ENCODE measurements around the gene TTC3. TPM values are rescaled to one million over a fixed set of nuclear protein-coding genes. Genes with fewer than 3 reads are reported as not detected.

The TTC3 gene, protein sequence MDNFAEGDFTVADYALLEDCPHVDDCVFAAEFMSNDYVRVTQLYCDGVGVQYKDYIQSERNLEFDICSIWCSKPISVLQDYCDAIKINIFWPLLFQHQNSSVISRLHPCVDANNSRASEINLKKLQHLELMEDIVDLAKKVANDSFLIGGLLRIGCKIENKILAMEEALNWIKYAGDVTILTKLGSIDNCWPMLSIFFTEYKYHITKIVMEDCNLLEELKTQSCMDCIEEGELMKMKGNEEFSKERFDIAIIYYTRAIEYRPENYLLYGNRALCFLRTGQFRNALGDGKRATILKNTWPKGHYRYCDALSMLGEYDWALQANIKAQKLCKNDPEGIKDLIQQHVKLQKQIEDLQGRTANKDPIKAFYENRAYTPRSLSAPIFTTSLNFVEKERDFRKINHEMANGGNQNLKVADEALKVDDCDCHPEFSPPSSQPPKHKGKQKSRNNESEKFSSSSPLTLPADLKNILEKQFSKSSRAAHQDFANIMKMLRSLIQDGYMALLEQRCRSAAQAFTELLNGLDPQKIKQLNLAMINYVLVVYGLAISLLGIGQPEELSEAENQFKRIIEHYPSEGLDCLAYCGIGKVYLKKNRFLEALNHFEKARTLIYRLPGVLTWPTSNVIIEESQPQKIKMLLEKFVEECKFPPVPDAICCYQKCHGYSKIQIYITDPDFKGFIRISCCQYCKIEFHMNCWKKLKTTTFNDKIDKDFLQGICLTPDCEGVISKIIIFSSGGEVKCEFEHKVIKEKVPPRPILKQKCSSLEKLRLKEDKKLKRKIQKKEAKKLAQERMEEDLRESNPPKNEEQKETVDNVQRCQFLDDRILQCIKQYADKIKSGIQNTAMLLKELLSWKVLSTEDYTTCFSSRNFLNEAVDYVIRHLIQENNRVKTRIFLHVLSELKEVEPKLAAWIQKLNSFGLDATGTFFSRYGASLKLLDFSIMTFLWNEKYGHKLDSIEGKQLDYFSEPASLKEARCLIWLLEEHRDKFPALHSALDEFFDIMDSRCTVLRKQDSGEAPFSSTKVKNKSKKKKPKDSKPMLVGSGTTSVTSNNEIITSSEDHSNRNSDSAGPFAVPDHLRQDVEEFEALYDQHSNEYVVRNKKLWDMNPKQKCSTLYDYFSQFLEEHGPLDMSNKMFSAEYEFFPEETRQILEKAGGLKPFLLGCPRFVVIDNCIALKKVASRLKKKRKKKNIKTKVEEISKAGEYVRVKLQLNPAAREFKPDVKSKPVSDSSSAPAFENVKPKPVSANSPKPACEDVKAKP (N-terminal part only)
- total RNA-seq (2021) (77.6 and 84.9 TPM in 2 replicates), Bru-seq, nascent RNA (percentile 74 among the genes with signal in this experiment), BruChase-seq, experiment 1, labeled RNA remaining after a 2-hour chase (percentile 85 among the genes with signal in this experiment), BruChase-seq, experiment 2, labeled RNA remaining after a 6-hour chase (percentile 82 among the genes with signal in this experiment)
- long read RNA-seq, full-length matches to known transcripts, result 3 of 39 reads
- long read RNA-seq, partial matches to known transcripts, result 17 of 39 reads
- long read RNA-seq, other reads (novel, unspliced or antisense), result 19 of 39 reads

DNA sequence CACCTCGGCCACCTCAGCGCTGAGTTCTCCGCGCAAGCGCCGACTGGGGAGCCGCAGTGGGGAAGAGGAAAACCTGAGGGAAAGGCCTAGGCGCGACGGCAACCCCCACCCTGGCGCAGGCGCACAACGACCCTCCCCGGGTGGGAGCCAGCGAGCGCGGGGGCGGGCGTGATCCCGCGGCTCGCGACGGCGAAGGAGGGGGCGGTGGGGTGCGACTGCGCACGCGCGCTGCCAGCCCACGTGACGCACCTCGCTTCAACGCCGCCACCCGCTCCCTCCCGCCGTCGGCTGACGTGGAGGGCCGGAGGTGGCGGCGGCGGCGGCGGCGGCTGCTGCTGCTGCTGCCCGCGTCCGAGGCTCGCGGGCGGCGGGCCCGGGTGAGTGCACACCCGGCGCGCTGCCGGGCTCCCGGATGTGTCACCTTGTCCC is at the start of gene TTC3, which contains the start of gene PIGP:
TTC3 (plus strand) TSS at position 267 of the 429 bp plus-strand sequence. CDS start 14,004 bp downstream, outside the sequence.
PIGP (minus strand) TSS at position 84 of the 429 bp plus-strand sequence. CDS start 556 bp downstream, outside the sequence.
- peak within 1 kb of the TSS; percentile 84 for H3K27ac ChIP-seq
- no peaks in the 10 kb centered on the region for H3K27me3 ChIP-seq (ENCODE audit: insufficient read depth, low read depth)
- intact Hi-C loops (cut with micrococcal nuclease; ENCODE audit: unreplicated experiment), result loop anchor here (2.0 to 5.0 kb wide), 2 partner anchors 64 to 194 kb away; partner anchors contain the start of gene VPS26C
- DNase-seq, result peak; percentile 62 to 94
- peak within 1 kb of the TSS; percentile 93 for H2AFZ ChIP-seq
- no peaks in the 10 kb centered on the region for H3K9me3 ChIP-seq (ENCODE audit: insufficient read depth, low read depth)
- H4K20me1 ChIP-seq (ENCODE audit: insufficient read depth), result no peaks in the 10 kb centered on the region; the same call in 1 of the 2 replicates
- CTCF ChIA-PET, result no interaction called here
- 0 out of 2 replicates have a peak, but pooled peaks cover 3% of the 10 kb centered on the region for H3F3A ChIP-seq (ENCODE audit: insufficient read depth, low read depth)
- no peaks in the 10 kb centered on the region for H3K9me2 ChIP-seq (ENCODE audit: insufficient read depth)
- H3K36me3 ChIP-seq (ENCODE audit: low read depth), result no peaks in the 10 kb centered on the region
- peaks cover 64% of the 10 kb centered on the region for H3K79me2 ChIP-seq (ENCODE audit: low read depth)
- H3K4me2 ChIP-seq, result peak within 1 kb of the TSS; percentile 97
- POLR2A ChIA-PET (ENCODE audit: unreplicated experiment), result no interaction called here
- peaks cover 17% of the 10 kb centered on the region for H3K4me1 ChIP-seq (replicated peaks; ENCODE audit: insufficient read depth)
- peak within 1 kb of the TSS; percentile 88 for H3K4me3 ChIP-seq
- no peak for TF ChIP-seq EZH2 (IDR thresholded peaks at IDR 0.05; ENCODE audit: low read depth)
- TF ChIP-seq, protein P1, sequence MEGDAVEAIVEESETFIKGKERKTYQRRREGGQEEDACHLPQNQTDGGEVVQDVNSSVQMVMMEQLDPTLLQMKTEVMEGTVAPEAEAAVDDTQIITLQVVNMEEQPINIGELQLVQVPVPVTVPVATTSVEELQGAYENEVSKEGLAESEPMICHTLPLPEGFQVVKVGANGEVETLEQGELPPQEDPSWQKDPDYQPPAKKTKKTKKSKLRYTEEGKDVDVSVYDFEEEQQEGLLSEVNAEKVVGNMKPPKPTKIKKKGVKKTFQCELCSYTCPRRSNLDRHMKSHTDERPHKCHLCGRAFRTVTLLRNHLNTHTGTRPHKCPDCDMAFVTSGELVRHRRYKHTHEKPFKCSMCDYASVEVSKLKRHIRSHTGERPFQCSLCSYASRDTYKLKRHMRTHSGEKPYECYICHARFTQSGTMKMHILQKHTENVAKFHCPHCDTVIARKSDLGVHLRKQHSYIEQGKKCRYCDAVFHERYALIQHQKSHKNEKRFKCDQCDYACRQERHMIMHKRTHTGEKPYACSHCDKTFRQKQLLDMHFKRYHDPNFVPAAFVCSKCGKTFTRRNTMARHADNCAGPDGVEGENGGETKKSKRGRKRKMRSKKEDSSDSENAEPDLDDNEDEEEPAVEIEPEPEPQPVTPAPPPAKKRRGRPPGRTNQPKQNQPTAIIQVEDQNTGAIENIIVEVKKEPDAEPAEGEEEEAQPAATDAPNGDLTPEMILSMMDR (conservative IDR thresholded peaks at IDR 0.05), result no peak
- no TSS peak for BruUV-seq (replicated peaks)

- POLR2A ChIA-PET (ENCODE audit: unreplicated experiment), result no interaction called here
- no peaks in the 10 kb centered on the region for H3K9me2 ChIP-seq (ENCODE audit: insufficient read depth)
These were observed 46.6 kb upstream of the TTC3 start for GRCh38 chr21:37026499-37026898.

More at GRCh38 chr21:37026499-37026898, 46.6 kb upstream of the TTC3 start:
- no peak overlapping the region for H3K4me3 ChIP-seq
- no peaks in the 10 kb centered on the region for H3K4me1 ChIP-seq (replicated peaks; ENCODE audit: insufficient read depth)
- intact Hi-C loops (cut with micrococcal nuclease; ENCODE audit: unreplicated experiment), result no loop called here
- H4K20me1 ChIP-seq (ENCODE audit: insufficient read depth), result no peaks in the 10 kb centered on the region
- H3K4me2 ChIP-seq, result no peak overlapping the region
- BruUV-seq (replicated peaks), result no TSS peak
- H3K79me2 ChIP-seq (ENCODE audit: low read depth), result no peaks in the 10 kb centered on the region
- H3K9me3 ChIP-seq (ENCODE audit: insufficient read depth, low read depth), result no peaks in the 10 kb centered on the region
- no peaks in the 10 kb centered on the region for H3K36me3 ChIP-seq (ENCODE audit: low read depth)
- H3K27me3 ChIP-seq (ENCODE audit: insufficient read depth, low read depth), result no peaks in the 10 kb centered on the region
- no peaks in the 10 kb centered on the region for H3F3A ChIP-seq (ENCODE audit: insufficient read depth, low read depth)
- H2AFZ ChIP-seq, result no peak overlapping the region
- CTCF ChIA-PET, result no interaction called here
- DNase-seq, result no peak
- TF ChIP-seq, protein P1 (conservative IDR thresholded peaks at IDR 0.05), result no peak
- no peak for TF ChIP-seq EZH2 (IDR thresholded peaks at IDR 0.05; ENCODE audit: low read depth)
- no peak overlapping the region for H3K27ac ChIP-seq

Measured in PC-9 (cell line).